WTC11 (cell line): ENCODE measurements around the gene MRPS33. TPM values are rescaled to one million over a fixed set of nuclear protein-coding genes. Genes with fewer than 3 reads are reported as not detected.

Source experiments
- ATAC-seq: fragments of 200-7000 bp; cut with Tn5 transposase; 2 replicates; pipeline ENCODE4 v1.10.0; 2021; ENCODE audit warnings: mild to moderate bottlenecking, moderate library complexity
- CTCF ChIA-PET: fragments of 300-600 bp; sonication (Branson Sonifier 250); formaldehyde crosslinking; loops from one replicate; lab custom pipeline; 2021; ENCODE audit warnings: antibody characterized with exemption; lab: Charles Lee
- POLR2A ChIA-PET: fragments of 350-600 bp; sonication (Branson Sonifier 250); formaldehyde crosslinking; loops from one replicate; lab custom pipeline; 2021; ENCODE audit warnings: antibody characterized with exemption; lab: Charles Lee
- DNase-seq: peaks from one replicate; pipeline ENCODE4 v3.0.0; 2021; ENCODE audit warnings: low spot score
- H3K27ac Mint-ChIP-seq: 2 replicates; pipeline ENCODE4 v1.8.0; 2021; ENCODE audit warnings: mixed read lengths
- H3K27me3 Mint-ChIP-seq: 2 replicates; pipeline ENCODE4 v1.8.0; 2021; ENCODE audit warnings: low read depth, mild to moderate bottlenecking, moderate library complexity, mixed read lengths
- H3K36me3 Mint-ChIP-seq: 2 replicates; pipeline ENCODE4 v1.8.0; 2021; ENCODE audit warnings: mixed read lengths
- H3K4me1 Mint-ChIP-seq: 2 replicates; pipeline ENCODE4 v1.8.0; 2022; ENCODE audit warnings: mixed read lengths
- H3K4me3 Mint-ChIP-seq: 2 replicates; pipeline ENCODE4 v1.8.0; 2021; ENCODE audit warnings: mild to moderate bottlenecking, moderate library complexity, mixed read lengths
- H3K9me3 Mint-ChIP-seq: 2 replicates; pipeline ENCODE4 v1.8.0; 2021; ENCODE audit warnings: mixed read lengths
- ATF3 ChIP-seq: sonication (generic); formaldehyde crosslinking; conservative IDR thresholded peaks from 2 replicates; pipeline ENCODE4 v1.8.1; 2022; ENCODE audit warnings: mild to moderate bottlenecking, missing genetic modification reagents
- ELF4 ChIP-seq: sonication (generic); formaldehyde crosslinking; IDR thresholded peaks from 2 replicates; pipeline ENCODE4 v1.8.1; 2022; ENCODE audit warnings: low read depth, mild to moderate bottlenecking, moderate library complexity, missing genetic modification reagents
- FOXK1 ChIP-seq: sonication (generic); formaldehyde crosslinking; IDR thresholded peaks from 2 replicates; pipeline ENCODE4 v1.8.0; 2022; ENCODE audit warnings: mild to moderate bottlenecking, moderate library complexity, missing genetic modification reagents
- FOXP1 ChIP-seq: sonication (generic); formaldehyde crosslinking; IDR thresholded peaks from 2 replicates; pipeline ENCODE4 v1.8.0; 2022; ENCODE audit warnings: missing genetic modification reagents, mild to moderate bottlenecking, moderate library complexity, borderline replicate concordance
- FOXP4 ChIP-seq: sonication (generic); formaldehyde crosslinking; IDR thresholded peaks from 2 replicates; pipeline ENCODE4 v1.8.0; 2022; ENCODE audit warnings: mild to moderate bottlenecking, missing genetic modification reagents
- HMGA2 ChIP-seq: fragments of 250-450 bp; sonication (Bioruptor Pico); IDR thresholded peaks from 2 replicates; pipeline ENCODE4 v1.4.0; 2021; ENCODE audit warnings: mild to moderate bottlenecking, moderate library complexity
- HMGXB4 ChIP-seq: sonication (generic); formaldehyde crosslinking; IDR thresholded peaks from 2 replicates; pipeline ENCODE4 v1.8.1; 2023; ENCODE audit warnings: mild to moderate bottlenecking, moderate library complexity, missing genetic modification reagents
- IRF2 ChIP-seq: sonication (generic); formaldehyde crosslinking; IDR thresholded peaks from 2 replicates; pipeline ENCODE4 v1.8.0; 2022; ENCODE audit warnings: low read depth, missing genetic modification reagents, borderline replicate concordance
- JUN ChIP-seq: sonication (generic); formaldehyde crosslinking; IDR thresholded peaks from 2 replicates; pipeline ENCODE4 v1.8.0; 2023; ENCODE audit warnings: mild to moderate bottlenecking, missing genetic modification reagents
- NFE2L1 ChIP-seq: sonication (generic); formaldehyde crosslinking; IDR thresholded peaks from 2 replicates; pipeline ENCODE4 v1.8.1; 2023; ENCODE audit warnings: missing genetic modification reagents
- PRDM15 ChIP-seq: sonication (generic); formaldehyde crosslinking; IDR thresholded peaks from 2 replicates; pipeline ENCODE4 v1.8.0; 2022; ENCODE audit warnings: missing genetic modification reagents
- PREB ChIP-seq: sonication (generic); formaldehyde crosslinking; IDR thresholded peaks from 2 replicates; pipeline ENCODE4 v1.8.1; 2022; ENCODE audit warnings: mild to moderate bottlenecking, missing genetic modification reagents, moderate library complexity, borderline replicate concordance
- SOX15 ChIP-seq: fragments of 250-450 bp; sonication (Bioruptor Pico); IDR thresholded peaks from 2 replicates; pipeline ENCODE4 v1.9.0; 2021; ENCODE audit warnings: mild to moderate bottlenecking
- ZBTB21 ChIP-seq: sonication (generic); formaldehyde crosslinking; IDR thresholded peaks from 2 replicates; pipeline ENCODE4 v1.8.1; 2023; ENCODE audit warnings: mild to moderate bottlenecking, missing genetic modification reagents, borderline replicate concordance
- ZMAT4 ChIP-seq: fragments of 250-450 bp; sonication (Bioruptor Pico); IDR thresholded peaks from 2 replicates; pipeline ENCODE4 v1.9.0; 2021; ENCODE audit warnings: mild to moderate bottlenecking
- ZNF219 ChIP-seq: sonication (generic); formaldehyde crosslinking; IDR thresholded peaks from 2 replicates; pipeline ENCODE4 v1.8.0; 2023; ENCODE audit warnings: missing genetic modification reagents, mild to moderate bottlenecking, borderline replicate concordance
- total RNA-seq: library from RNA; stranded (reverse); gene quantifications from 3 replicates; pipeline ENCODE4 v1.2.3, GENCODE V29; 2021

The MRPS33 gene
- total RNA-seq, 1 experiment from 2014 or later, result 63.5 TPM

GRCh38 chr7:141014524-141015395 lies at the start of gene MRPS33 (continued):
- 0 out of 2 replicates have a peak, but pooled peaks have one; percentile 71 for TF ChIP-seq HMGXB4 (CRISPR knock-in tag)
- no peak for TF ChIP-seq ELF4 (CRISPR knock-in tag)
- TF ChIP-seq ZNF219 (CRISPR knock-in tag), result no peak
- TF ChIP-seq FOXP4 (CRISPR knock-in tag), result peak; percentile 72; the same call in 1 of the 2 replicates
- TF ChIP-seq ZMAT4 (CRISPR knock-in tag), result no peak
- TF ChIP-seq FOXK1 (CRISPR knock-in tag), result peak; percentile 90
- no peak; the same call in 1 of the 2 replicates for TF ChIP-seq NFE2L1 (CRISPR knock-in tag)
- peak; percentile 86 for TF ChIP-seq FOXP1
- no peak for TF ChIP-seq PRDM15 (CRISPR knock-in tag)
- no peak for TF ChIP-seq SOX15 (CRISPR knock-in tag)
- TF ChIP-seq PREB (CRISPR knock-in tag), result no peak

GRCh38 chr7:141057788-141058187 lies 43.0 kb upstream of the MRPS33 start:
- TF ChIP-seq SOX15 (CRISPR knock-in tag) (no peak), ELF4 (CRISPR knock-in tag) (no peak), IRF2 (CRISPR knock-in tag) (no peak), ZBTB21 (CRISPR knock-in tag) (no peak), ATF3 (CRISPR knock-in tag) (no peak), HMGA2 (CRISPR knock-in tag) (no peak), JUN (CRISPR knock-in tag) (no peak)
- Mint-ChIP-seq H3K36me3 (peaks cover 2% of the 10 kb centered on the region; the same call in 1 of the 2 replicates), H3K4me3 (no peak overlapping the region), H3K9me3 (peaks cover 13% of the 10 kb centered on the region), H3K4me1 (no peaks in the 10 kb centered on the region), H3K27me3 (peaks cover 4% of the 10 kb centered on the region; the same call in 1 of the 2 replicates), H3K27ac (no peak overlapping the region)
- POLR2A ChIA-PET, result no interaction called here
- DNase-seq, result no peak
- CTCF ChIA-PET, result no interaction called here
- no peak for ATAC-seq
